ENCODE results near the gene ARAP2.

Gene ARAP2

GRCh38 chr4:36064117-36064516 lies 180.2 kb downstream of the ARAP2 start:
- H2AFZ ChIP-seq (ENCODE audit: low read length): no peak overlapping the region
- no peaks in the 10 kb centered on the region for H3K27me3 ChIP-seq (ENCODE audit: insufficient read depth, low read length)
- H3K9me2 ChIP-seq (ENCODE audit: low read depth, low read length): no peaks in the 10 kb centered on the region
- TF ChIP-seq EZH2 (IDR thresholded peaks at IDR 0.05; ENCODE audit: borderline replicate concordance, low read length): no peak
- TF ChIP-seq CTCF (IDR thresholded peaks at IDR 0.05; ENCODE audit: low read length): no peak
- H3K27ac ChIP-seq (ENCODE audit: low read depth, low read length, poor library complexity, severe bottlenecking): no peak overlapping the region
- H3K79me2 ChIP-seq (ENCODE audit: insufficient read depth, low read length): no peaks in the 10 kb centered on the region
- no peaks in the 10 kb centered on the region for H4K20me1 ChIP-seq (ENCODE audit: insufficient read depth, low read length)
- no peak overlapping the region for H3K9ac ChIP-seq (ENCODE audit: low read length)
- H3K36me3 ChIP-seq (ENCODE audit: insufficient read depth, low read length): peaks cover 17% of the 10 kb centered on the region; the same call in 1 of the 2 replicates
- H3K4me1 ChIP-seq (ENCODE audit: insufficient read depth, low read length, severe bottlenecking): no peaks in the 10 kb centered on the region
- H3K4me2 ChIP-seq (ENCODE audit: low read length): no peak overlapping the region
- H3K9me3 ChIP-seq (ENCODE audit: low read length): no peaks in the 10 kb centered on the region
- H3K4me3 ChIP-seq (ENCODE audit: low read depth, low read length, poor library complexity, severe bottlenecking): no peak overlapping the region
- H3F3A ChIP-seq (ENCODE audit: insufficient read depth, low read length): no peaks in the 10 kb centered on the region

- H3K27me3 ChIP-seq (ENCODE audit: insufficient read depth, low read length): no peaks in the 10 kb centered on the region
- H4K20me1 ChIP-seq (ENCODE audit: insufficient read depth, low read length): no peaks in the 10 kb centered on the region
- TF ChIP-seq CTCF (IDR thresholded peaks at IDR 0.05; ENCODE audit: low read length): no peak
- no peak for TF ChIP-seq EZH2 (IDR thresholded peaks at IDR 0.05; ENCODE audit: borderline replicate concordance, low read length)
- no peaks in the 10 kb centered on the region for H3K79me2 ChIP-seq (ENCODE audit: insufficient read depth, low read length)
- no peak overlapping the region for H3K4me3 ChIP-seq (ENCODE audit: low read depth, low read length, poor library complexity, severe bottlenecking)
- no peak overlapping the region for H3K27ac ChIP-seq (ENCODE audit: low read depth, low read length, poor library complexity, severe bottlenecking)
- H3K9ac ChIP-seq (ENCODE audit: low read length): no peak overlapping the region
- H3F3A ChIP-seq (ENCODE audit: insufficient read depth, low read length): no peaks in the 10 kb centered on the region
- H3K36me3 ChIP-seq (ENCODE audit: insufficient read depth, low read length): no peaks in the 10 kb centered on the region
- no peak overlapping the region for H3K4me2 ChIP-seq (ENCODE audit: low read length)
- no peaks in the 10 kb centered on the region for H3K9me3 ChIP-seq (ENCODE audit: low read length)
- H2AFZ ChIP-seq (ENCODE audit: low read length): no peak overlapping the region
- H3K4me1 ChIP-seq (ENCODE audit: insufficient read depth, low read length, severe bottlenecking): no peaks in the 10 kb centered on the region
- no peaks in the 10 kb centered on the region for H3K9me2 ChIP-seq (ENCODE audit: low read depth, low read length)
Observed at GRCh38 chr4:36056136-36056535, 188.2 kb downstream of the ARAP2 start.

- Histone ChIP-seq H3K27me3 (ENCODE audit: insufficient read depth, low read length) (no peaks in the 10 kb centered on the region), H3K36me3 (ENCODE audit: insufficient read depth, low read length) (no peaks in the 10 kb centered on the region), H3K9ac (ENCODE audit: low read length) (no peak overlapping the region), H4K20me1 (ENCODE audit: insufficient read depth, low read length) (no peaks in the 10 kb centered on the region), H3K4me3 (ENCODE audit: low read depth, low read length, poor library complexity, severe bottlenecking) (no peak overlapping the region), H3K79me2 (ENCODE audit: insufficient read depth, low read length) (no peaks in the 10 kb centered on the region), H3K9me2 (ENCODE audit: low read depth, low read length) (no peaks in the 10 kb centered on the region), H3K4me1 (ENCODE audit: insufficient read depth, low read length, severe bottlenecking) (no peaks in the 10 kb centered on the region), H3K4me2 (ENCODE audit: low read length) (no peak overlapping the region), H3F3A (ENCODE audit: insufficient read depth, low read length) (no peaks in the 10 kb centered on the region), H3K9me3 (ENCODE audit: low read length) (no peaks in the 10 kb centered on the region), H2AFZ (ENCODE audit: low read length) (no peak overlapping the region), H3K27ac (ENCODE audit: low read depth, low read length, poor library complexity, severe bottlenecking) (no peak overlapping the region)
- TF ChIP-seq EZH2 (IDR thresholded peaks at IDR 0.05; ENCODE audit: borderline replicate concordance, low read length): no peak
- no peak for TF ChIP-seq CTCF (IDR thresholded peaks at IDR 0.05; ENCODE audit: low read length)
Observed at GRCh38 chr4:36054694-36055422, 189.5 kb downstream of the ARAP2 start.
